Mesothelial cell of epicardium (in vitro differentiated cells): ENCODE results near the gene CBLB. TPM values are rescaled to one million over a fixed set of nuclear protein-coding genes. Genes with fewer than 3 reads are reported as not detected.
"Not testable (repeated sequence)": the region's sequence is repeated elsewhere in the genome, so short reads cannot be mapped to it uniquely, and the experiment has no call there.

Experiments used
- DNase-seq, 2 experiments: peaks; one replicate each; pipeline ENCODE4 v3.0.0; 2021; ENCODE audit warnings: low spot score in 2 of 2; ENCODE audit not compliant: unreplicated experiment in 2 of 2
- H3K27ac Mint-ChIP-seq: 2 replicates; pipeline ENCODE4 v1.8.0; 2021; ENCODE audit warnings: mixed read lengths
- H3K27me3 Mint-ChIP-seq: 2 replicates; pipeline ENCODE4 v1.8.0; 2021; ENCODE audit warnings: low read depth, mixed read lengths
- H3K36me3 Mint-ChIP-seq: 2 replicates; pipeline ENCODE4 v1.8.0; 2021; ENCODE audit warnings: mixed read lengths
- H3K4me1 Mint-ChIP-seq: 2 replicates; pipeline ENCODE4 v1.8.0; 2021; ENCODE audit warnings: mixed read lengths
- H3K4me3 Mint-ChIP-seq: 2 replicates; pipeline ENCODE4 v1.8.0; 2021; ENCODE audit warnings: mild to moderate bottlenecking, moderate library complexity, mixed read lengths
- H3K9me3 Mint-ChIP-seq: 2 replicates; pipeline ENCODE4 v1.8.0; 2021; ENCODE audit warnings: mixed read lengths
- CTCF ChIP-seq: fragments of 200-600 bp; sonication (generic); IDR thresholded peaks from one replicate; pipeline ENCODE4 v1.5.0; 2021; ENCODE audit warnings: antibody characterized with exemption; ENCODE audit not compliant: unreplicated experiment
- total RNA-seq: library from RNA; stranded (reverse); gene quantifications from 3 replicates; pipeline ENCODE4 v1.2.1, GENCODE V29; 2021

The CBLB gene
- total RNA-seq, 1 donor from 2014 or later, result 116 TPM

GRCh38 chr3:105764378-105765307 is 104.2 kb downstream of the CBLB start:
- peaks cover 14% of the 10 kb centered on the region for H3K4me1 Mint-ChIP-seq
- no peaks in the 10 kb centered on the region for H3K27me3 Mint-ChIP-seq
- H3K4me3 Mint-ChIP-seq, result no peak overlapping the region
- no peak for DNase-seq
- H3K27ac Mint-ChIP-seq, result no peak overlapping the region
- peaks cover 40% of the 10 kb centered on the region for H3K9me3 Mint-ChIP-seq
- TF ChIP-seq CTCF, result no peak
- peaks cover 56% of the 10 kb centered on the region for H3K36me3 Mint-ChIP-seq

GRCh38 chr3:105763659-105764036 is 105.2 kb downstream of the CBLB start:
- Mint-ChIP-seq H3K27ac (no peak overlapping the region), H3K9me3 (peaks cover 39% of the 10 kb centered on the region), H3K36me3 (peaks cover 60% of the 10 kb centered on the region), H3K4me3 (no peak overlapping the region), H3K4me1 (peaks cover 14% of the 10 kb centered on the region), H3K27me3 (no peaks in the 10 kb centered on the region)
- no peak for DNase-seq
- TF ChIP-seq CTCF, result no peak

GRCh38 chr3:105762749-105763658 is 105.8 kb downstream of the CBLB start:
- H3K27me3 Mint-ChIP-seq, result no peaks in the 10 kb centered on the region
- no peak for TF ChIP-seq CTCF
- H3K9me3 Mint-ChIP-seq, result peaks cover 36% of the 10 kb centered on the region
- no peak overlapping the region for H3K4me3 Mint-ChIP-seq
- no peak for DNase-seq
- peaks cover 11% of the 10 kb centered on the region for H3K4me1 Mint-ChIP-seq
- H3K36me3 Mint-ChIP-seq, result peaks cover 62% of the 10 kb centered on the region
- H3K27ac Mint-ChIP-seq, result no peak overlapping the region

GRCh38 chr3:105762214-105762613 is 106.6 kb downstream of the CBLB start:
- H3K27me3 Mint-ChIP-seq, H3K4me3 Mint-ChIP-seq, H3K4me1 Mint-ChIP-seq, DNase-seq, H3K27ac Mint-ChIP-seq: not testable (repeated sequence)
- Mint-ChIP-seq H3K36me3 (peaks cover 64% of the 10 kb centered on the region), H3K9me3 (peaks cover 36% of the 10 kb centered on the region)

GRCh38 chr3:105759442-105760078 is 109.3 kb downstream of the CBLB start:
- Mint-ChIP-seq H3K27me3 (no peaks in the 10 kb centered on the region), H3K9me3 (peaks cover 28% of the 10 kb centered on the region), H3K4me3 (no peak overlapping the region), H3K27ac (no peak overlapping the region), H3K4me1 (no peaks in the 10 kb centered on the region), H3K36me3 (peaks cover 55% of the 10 kb centered on the region)
- TF ChIP-seq CTCF, result no peak
- no peak for DNase-seq
